PC-3 (cell line): ENCODE data around the gene PFDN2.

Experiments used
- CTCF ChIP-seq: fragments of 300-600 bp; sonication (generic); conservative IDR thresholded peaks from 2 replicates; pipeline ENCODE4 v1.5.1; 2017; ENCODE audit warnings: antibody characterized with exemption, low read depth, mild to moderate bottlenecking, low read length
- EZH2phosphoT487 ChIP-seq: fragments of 300-600 bp; sonication (generic); IDR thresholded peaks from 2 replicates; pipeline ENCODE4 v1.6.1; 2018; ENCODE audit warnings: mild to moderate bottlenecking, antibody characterized with exemption, low read length, borderline replicate concordance

GRCh38 chr1:161079436-161080110, 38.3 kb downstream of the PFDN2 start:
- TF ChIP-seq CTCF (no peak), EZH2phosphoT487 (no peak)
